ENCODE measurements around the gene SMYD3. TPM values are rescaled to one million over a fixed set of nuclear protein-coding genes. Genes with fewer than 3 reads are reported as not detected.

The SMYD3 gene
- total RNA-seq, 3 donors from 2014 or later (not counting 1 experiment from before 2014, with no cell fraction given) = 43.6 to 48.0 (median 46.1) TPM

DNA sequence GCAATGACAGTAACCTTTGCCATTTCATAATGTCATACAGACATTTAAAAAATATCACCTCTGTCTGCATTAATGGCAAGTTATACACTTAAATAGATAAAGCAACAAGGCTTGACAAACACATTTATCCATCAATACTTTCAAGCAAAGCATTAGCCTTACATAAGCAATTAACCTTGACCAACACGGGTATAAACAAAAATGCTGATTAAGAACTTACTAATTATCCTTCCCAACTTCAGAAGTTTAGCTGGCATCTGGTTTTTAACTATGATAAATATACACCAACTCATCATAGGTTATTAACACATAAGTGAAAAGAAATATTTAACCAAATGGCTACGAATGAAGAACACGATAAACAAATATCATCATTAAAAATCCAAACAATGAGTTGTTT is 188.5 kb downstream of the SMYD3 start:
- ATAC-seq (no peak), DNase-seq (no peak)
- Histone ChIP-seq H3K27ac (ENCODE audit: low read length) (no peak overlapping the region), H3K36me3 (ENCODE audit: control insufficient read depth, insufficient read depth, low read length) (no peaks in the 10 kb centered on the region), H3K9me3 (ENCODE audit: control insufficient read depth, insufficient read depth, low read length) (no peaks in the 10 kb centered on the region), H3K4me3 (ENCODE audit: low read length) (no peak overlapping the region), H3K27me3 (ENCODE audit: control insufficient read depth, insufficient read depth, low read length) (no peaks in the 10 kb centered on the region), H3K4me1 (ENCODE audit: control insufficient read depth, insufficient read depth, low read length) (no peaks in the 10 kb centered on the region)
- WGBS (ENCODE audit: insufficient coverage) = 100% methylated on average over 1 of the region's 3 CpGs
- Mint-ChIP-seq H3K4me1 (peaks cover 9 to 18% of the 10 kb centered on the region in 2 donors), H3K9me3 (no peaks in the 10 kb centered on the region), H3K27ac (no peak overlapping the region), H3K4me3 (no peak overlapping the region), H3K27me3 (ENCODE audit: low read depth in 2 of 2) (no peaks in the 10 kb centered on the region), H3K36me3 (no peaks in the 10 kb centered on the region)
- TF ChIP-seq, protein P1, sequence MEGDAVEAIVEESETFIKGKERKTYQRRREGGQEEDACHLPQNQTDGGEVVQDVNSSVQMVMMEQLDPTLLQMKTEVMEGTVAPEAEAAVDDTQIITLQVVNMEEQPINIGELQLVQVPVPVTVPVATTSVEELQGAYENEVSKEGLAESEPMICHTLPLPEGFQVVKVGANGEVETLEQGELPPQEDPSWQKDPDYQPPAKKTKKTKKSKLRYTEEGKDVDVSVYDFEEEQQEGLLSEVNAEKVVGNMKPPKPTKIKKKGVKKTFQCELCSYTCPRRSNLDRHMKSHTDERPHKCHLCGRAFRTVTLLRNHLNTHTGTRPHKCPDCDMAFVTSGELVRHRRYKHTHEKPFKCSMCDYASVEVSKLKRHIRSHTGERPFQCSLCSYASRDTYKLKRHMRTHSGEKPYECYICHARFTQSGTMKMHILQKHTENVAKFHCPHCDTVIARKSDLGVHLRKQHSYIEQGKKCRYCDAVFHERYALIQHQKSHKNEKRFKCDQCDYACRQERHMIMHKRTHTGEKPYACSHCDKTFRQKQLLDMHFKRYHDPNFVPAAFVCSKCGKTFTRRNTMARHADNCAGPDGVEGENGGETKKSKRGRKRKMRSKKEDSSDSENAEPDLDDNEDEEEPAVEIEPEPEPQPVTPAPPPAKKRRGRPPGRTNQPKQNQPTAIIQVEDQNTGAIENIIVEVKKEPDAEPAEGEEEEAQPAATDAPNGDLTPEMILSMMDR (IDR thresholded peaks at IDR 0.05) = no peak
- intact Hi-C loops (cut with micrococcal nuclease) = no loop called here

DNA sequence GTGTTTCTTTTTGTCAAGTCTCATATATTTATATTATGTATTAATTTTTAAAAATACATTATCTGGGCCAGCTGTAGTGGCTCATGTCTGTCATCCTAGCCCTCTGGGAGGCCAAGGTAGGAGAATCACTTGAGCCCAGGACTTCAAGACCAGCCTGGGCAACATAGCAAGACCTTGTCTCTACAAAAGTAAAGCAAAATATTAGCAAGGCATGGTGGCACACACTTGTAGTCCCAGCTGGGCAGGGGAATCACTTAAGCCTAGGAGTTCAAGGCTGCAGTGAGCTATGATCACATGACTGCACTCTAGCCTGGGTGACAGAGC is 189.1 kb downstream of the SMYD3 start:
- Histone ChIP-seq H3K9me3 (ENCODE audit: control insufficient read depth, insufficient read depth, low read length) (no peaks in the 10 kb centered on the region), H3K4me1 (ENCODE audit: control insufficient read depth, insufficient read depth, low read length) (no peaks in the 10 kb centered on the region), H3K36me3 (ENCODE audit: control insufficient read depth, insufficient read depth, low read length) (no peaks in the 10 kb centered on the region), H3K27me3 (ENCODE audit: control insufficient read depth, insufficient read depth, low read length) (no peaks in the 10 kb centered on the region), H3K27ac (ENCODE audit: low read length) (no peak overlapping the region), H3K4me3 (ENCODE audit: low read length) (no peak overlapping the region)
- TF ChIP-seq, protein P1 (IDR thresholded peaks at IDR 0.05) = no peak
- DNase-seq (no peak), ATAC-seq (no peak)
- H3K36me3 Mint-ChIP-seq = no peaks in the 10 kb centered on the region
- peaks cover 7 to 17% of the 10 kb centered on the region in 2 donors for H3K4me1 Mint-ChIP-seq
- intact Hi-C loops (cut with micrococcal nuclease) = no loop called here
- H3K4me3 Mint-ChIP-seq = no peak overlapping the region
- no peaks in the 10 kb centered on the region for H3K9me3 Mint-ChIP-seq
- H3K27me3 Mint-ChIP-seq (ENCODE audit: low read depth in 2 of 2) = no peaks in the 10 kb centered on the region
- no peak overlapping the region for H3K27ac Mint-ChIP-seq

DNA sequence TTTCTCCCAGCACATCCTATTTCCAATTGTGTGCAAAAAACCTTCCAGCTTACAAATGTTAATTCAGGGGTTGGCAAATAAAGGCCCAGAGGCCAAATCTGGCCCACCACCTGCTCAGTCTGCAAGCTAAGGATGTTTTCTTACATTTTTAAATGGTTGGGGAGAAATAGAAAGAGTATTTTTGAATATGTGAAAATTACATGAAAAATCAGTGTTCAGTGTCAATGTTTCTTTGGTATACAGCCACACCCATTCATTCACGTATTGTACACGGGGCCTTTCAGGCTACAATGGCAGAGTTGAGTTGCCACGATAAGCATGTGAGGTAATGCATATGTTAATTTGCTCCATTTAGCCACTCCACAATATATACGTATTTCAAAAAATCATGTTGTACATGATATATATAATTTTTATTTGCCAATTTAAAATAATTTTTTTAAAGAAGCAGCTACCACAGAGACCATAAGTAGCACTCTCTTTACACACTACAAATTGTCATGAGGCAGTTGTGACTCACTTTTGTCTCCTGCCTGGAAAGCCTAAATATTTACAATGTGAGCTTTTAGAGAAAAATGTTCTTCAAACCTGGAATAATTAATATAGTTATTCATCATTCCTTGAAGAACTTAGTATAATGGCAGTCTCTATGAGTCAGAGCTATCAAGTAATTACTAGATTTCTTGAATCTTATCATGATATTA is 189.6 kb downstream of the SMYD3 start:
- TF ChIP-seq, protein P1 (IDR thresholded peaks at IDR 0.05) = no peak
- ATAC-seq (no peak), DNase-seq (no peak)
- Histone ChIP-seq H3K4me3 (ENCODE audit: low read length) (no peak overlapping the region), H3K4me1 (ENCODE audit: control insufficient read depth, insufficient read depth, low read length) (no peaks in the 10 kb centered on the region), H3K36me3 (ENCODE audit: control insufficient read depth, insufficient read depth, low read length) (no peaks in the 10 kb centered on the region), H3K9me3 (ENCODE audit: control insufficient read depth, insufficient read depth, low read length) (no peaks in the 10 kb centered on the region), H3K27me3 (ENCODE audit: control insufficient read depth, insufficient read depth, low read length) (no peaks in the 10 kb centered on the region), H3K27ac (ENCODE audit: low read length) (no peak overlapping the region)
- WGBS (ENCODE audit: insufficient coverage) = no CpG with 5 or more reads among the region's 4 CpGs
- Mint-ChIP-seq H3K27ac (no peak overlapping the region), H3K27me3 (ENCODE audit: low read depth in 2 of 2) (no peaks in the 10 kb centered on the region), H3K36me3 (no peaks in the 10 kb centered on the region), H3K9me3 (no peaks in the 10 kb centered on the region), H3K4me3 (no peak overlapping the region), H3K4me1 (peaks cover 2 to 12% of the 10 kb centered on the region in 2 donors)
- intact Hi-C loops (cut with micrococcal nuclease) = no loop called here

DNA sequence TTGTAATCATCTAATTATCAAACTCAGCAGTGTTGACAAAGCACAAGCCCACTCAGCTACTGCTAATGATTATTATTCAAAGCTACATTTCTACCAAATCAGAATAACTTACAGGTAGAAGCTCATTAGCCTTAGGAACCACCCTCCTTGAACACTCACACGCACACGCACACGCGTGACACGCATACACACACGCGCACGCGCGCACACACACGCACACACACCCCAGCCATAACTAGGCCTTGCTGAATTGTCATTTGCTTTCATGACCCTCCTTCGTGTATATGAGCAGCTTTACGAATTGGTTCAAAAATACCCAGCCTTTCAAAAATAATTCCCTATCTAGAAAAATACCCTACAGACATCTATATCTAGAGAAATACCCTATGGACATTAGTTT is 195.6 kb downstream of the SMYD3 start:
- Mint-ChIP-seq H3K27me3 (ENCODE audit: low read depth in 2 of 2) (no peaks in the 10 kb centered on the region), H3K36me3 (no peaks in the 10 kb centered on the region), H3K4me3 (no peak overlapping the region), H3K9me3 (no peaks in the 10 kb centered on the region), H3K4me1 (no peaks in the 10 kb centered on the region), H3K27ac (no peak overlapping the region)
- no peak for ATAC-seq
- Histone ChIP-seq H3K4me1 (ENCODE audit: control insufficient read depth, insufficient read depth, low read length) (no peaks in the 10 kb centered on the region), H3K36me3 (ENCODE audit: control insufficient read depth, insufficient read depth, low read length) (no peaks in the 10 kb centered on the region), H3K27ac (ENCODE audit: low read length) (no peak overlapping the region), H3K4me3 (ENCODE audit: low read length) (no peak overlapping the region), H3K9me3 (ENCODE audit: control insufficient read depth, insufficient read depth, low read length) (no peaks in the 10 kb centered on the region), H3K27me3 (ENCODE audit: control insufficient read depth, insufficient read depth, low read length) (no peaks in the 10 kb centered on the region)
- intact Hi-C loops (cut with micrococcal nuclease) = no loop called here
- WGBS (ENCODE audit: insufficient coverage) = 98% methylated on average over 13 of the region's 13 CpGs
- DNase-seq = no peak
- TF ChIP-seq, protein P1 (IDR thresholded peaks at IDR 0.05) = no peak

Measured in natural killer cell (primary cell).